Measurements from ENCODE around the gene MAP4.

GRCh38 chr3:48014358-48014757, 1.9 kb downstream of the MAP4 start:
- TF ChIP-seq CTCF (IDR thresholded peaks at IDR 0.05) = no peak
- TF ChIP-seq POLR2A (IDR thresholded peaks at IDR 0.05) = no peak
- TF ChIP-seq POLR2AphosphoS5 (IDR thresholded peaks at IDR 0.05; ENCODE audit: insufficient read depth in 1 of 2, low read depth in 1 of 2) = no peak
